Osteoblast (primary cell): Measurements from ENCODE around the gene CAMK2G. TPM values are rescaled to one million over a fixed set of nuclear protein-coding genes. Genes with fewer than 3 reads are reported as not detected.
A peak's percentile ranks its signal among the peaks of the same experiment; 100 is the strongest.

Source experiments
- DNase-seq: peaks from one replicate; pipeline ENCODE4 v3.0.0; 2011; ENCODE audit warnings: low spot score, mixed read lengths; ENCODE audit not compliant: insufficient read length; ENCODE audit errors: missing footprints
- H2AFZ ChIP-seq: 2 replicates; pipeline ENCODE4 v1.6.0; 2011; ENCODE audit warnings: mild to moderate bottlenecking, low read length
- H3K27ac ChIP-seq: 2 replicates; pipeline ENCODE4 v1.5.1; 2011; ENCODE audit warnings: mild to moderate bottlenecking, low read depth, low read length, moderate library complexity
- H3K27me3 ChIP-seq: 2 replicates; pipeline ENCODE4 v1.6.0; 2012; ENCODE audit warnings: mild to moderate bottlenecking, control low read depth, inconsistent platforms, low read length, moderate library complexity; ENCODE audit not compliant: insufficient read depth
- H3K36me3 ChIP-seq: 2 replicates; pipeline ENCODE4 v1.5.1; 2011; ENCODE audit warnings: mild to moderate bottlenecking, low read length, control low read depth, moderate library complexity; ENCODE audit not compliant: insufficient read depth
- H3K4me1 ChIP-seq: 2 replicates; pipeline ENCODE4 v1.5.1; 2011; ENCODE audit warnings: mild to moderate bottlenecking, low read length, control low read depth, moderate library complexity; ENCODE audit not compliant: insufficient read depth
- H3K4me2 ChIP-seq: 2 replicates; pipeline ENCODE4 v1.6.0; 2011; ENCODE audit warnings: mild to moderate bottlenecking, low read length; ENCODE audit not compliant: insufficient read depth
- H3K4me3 ChIP-seq: fragments of 200-600 bp; sonication (generic); 3 replicates; pipeline ENCODE4 v1.5.1; 2012; ENCODE audit warnings: mild to moderate bottlenecking, low read length, inconsistent platforms; ENCODE audit not compliant: insufficient read depth
- H3K79me2 ChIP-seq: 2 replicates; pipeline ENCODE4 v1.6.0; 2012; ENCODE audit warnings: mild to moderate bottlenecking, low read length, control low read depth, inconsistent platforms; ENCODE audit not compliant: insufficient read depth
- H3K9me3 ChIP-seq: 2 replicates; pipeline ENCODE4 v1.5.1; 2011; ENCODE audit warnings: low read depth, low read length, control low read depth
- H4K20me1 ChIP-seq: 2 replicates; pipeline ENCODE4 v1.6.0; 2012; ENCODE audit warnings: mild to moderate bottlenecking, low read length, control low read depth; ENCODE audit not compliant: insufficient read depth
- CTCF ChIP-seq: IDR thresholded peaks from 2 replicates; pipeline ENCODE4 v1.5.1; 2011; ENCODE audit warnings: mild to moderate bottlenecking, low read depth, low read length, moderate library complexity; ENCODE audit errors: extremely low read depth
- total RNA-seq: library from RNA; depleted of rRNA; stranded (reverse); fragments of >200 nt; gene quantifications from 2 replicates; pipeline ENCODE4 v1.2.3, GENCODE V29; 2012

CAMK2G gene
- total RNA-seq, 1 donor, result 22.4 TPM

- DNase-seq, result peak; percentile 60
- Histone ChIP-seq H3K27me3 (no peaks in the 10 kb centered on the region), H3K4me1 (peaks cover 14% of the 10 kb centered on the region), H3K4me3 (no peak overlapping the region), H3K36me3 (peaks cover 22% of the 10 kb centered on the region), H3K4me2 (no peak overlapping the region), H4K20me1 (peaks cover 3% of the 10 kb centered on the region), H2AFZ (no peak overlapping the region), H3K9me3 (no peaks in the 10 kb centered on the region), H3K27ac (no peak overlapping the region), H3K79me2 (no peaks in the 10 kb centered on the region)
- no peak for TF ChIP-seq CTCF
Observed at GRCh38 chr10:73840056-73840402, 34.3 kb downstream of the CAMK2G start.

GRCh38 chr10:73839276-73839966, 34.9 kb downstream of the CAMK2G start:
- H3K9me3 ChIP-seq, result no peaks in the 10 kb centered on the region
- H4K20me1 ChIP-seq, result peaks cover 3% of the 10 kb centered on the region
- H3K4me1 ChIP-seq, result peaks cover 14% of the 10 kb centered on the region
- no peak overlapping the region for H3K27ac ChIP-seq
- peak; percentile 10 for DNase-seq
- H3K4me2 ChIP-seq, result no peak overlapping the region
- no peak for TF ChIP-seq CTCF
- no peaks in the 10 kb centered on the region for H3K27me3 ChIP-seq
- peaks cover 23% of the 10 kb centered on the region for H3K36me3 ChIP-seq
- H3K4me3 ChIP-seq, result no peak overlapping the region
- no peaks in the 10 kb centered on the region for H3K79me2 ChIP-seq
- no peak overlapping the region for H2AFZ ChIP-seq

- Histone ChIP-seq H3K36me3 (peaks cover 26% of the 10 kb centered on the region), H3K4me2 (no peak overlapping the region)
Observed at GRCh38 chr10:73838827-73839226, 35.5 kb downstream of the CAMK2G start.

More at GRCh38 chr10:73838827-73839226, 35.5 kb downstream of the CAMK2G start:
- H3K9me3 ChIP-seq, result no peaks in the 10 kb centered on the region
- no peaks in the 10 kb centered on the region for H3K27me3 ChIP-seq
- DNase-seq, result peak; percentile 85
- H3K79me2 ChIP-seq, result no peaks in the 10 kb centered on the region
- H3K4me3 ChIP-seq, result no peak overlapping the region
- no peak overlapping the region for H3K27ac ChIP-seq
- H3K4me1 ChIP-seq, result peaks cover 14% of the 10 kb centered on the region
- TF ChIP-seq CTCF, result no peak
- no peak overlapping the region for H2AFZ ChIP-seq
- peaks cover 3% of the 10 kb centered on the region for H4K20me1 ChIP-seq
